Sigmoid colon (tissue), 4 donors: ENCODE results near the gene HSPA1A.
"Not testable (repeated sequence)": the region's sequence is repeated elsewhere in the genome, so short reads cannot be mapped to it uniquely, and the experiment has no call there.

Source experiments
- CTCF ChIP-seq, 4 experiments: fragments of 450-650 bp in 3 of 4; fragments of 200-600 bp in 1 of 4; IDR thresholded peaks; one replicate each; pipeline ENCODE4 v1.5.1; 2016 to 2019; ENCODE audit warnings: antibody characterized with exemption in 4 of 4, mild to moderate bottlenecking in 3 of 4, moderate library complexity in 2 of 4
- EP300 ChIP-seq, 4 donors: sonication (generic); formaldehyde crosslinking; IDR thresholded peaks; one replicate each; pipeline ENCODE4 v1.6.1; 2017; ENCODE audit warnings: antibody characterized with exemption in 4 of 4
- POLR2A ChIP-seq, 2 donors: fragments of 450-650 bp; IDR thresholded peaks; one replicate each; pipeline ENCODE4 v1.6.1; 2016; ENCODE audit warnings: antibody characterized with exemption in 2 of 2, mild to moderate bottlenecking in 2 of 2, moderate library complexity in 2 of 2
- POLR2AphosphoS5 ChIP-seq, 4 donors: sonication (generic); formaldehyde crosslinking; IDR thresholded peaks; one replicate each; pipeline ENCODE4 v1.6.1; 2017; ENCODE audit warnings: antibody characterized with exemption in 4 of 4

- not testable (repeated sequence) for TF ChIP-seq POLR2A, CTCF, POLR2AphosphoS5, EP300 (IDR thresholded peaks at IDR 0.05)
Observed at GRCh38 chr6:31808599-31808998, 6.7 kb upstream of the HSPA1A start.
